ENCODE results near the gene DGKB. TPM values are rescaled to one million over a fixed set of nuclear protein-coding genes. Genes with fewer than 3 reads are reported as not detected.

Gene DGKB
- total RNA-seq, 1 donor from 2014 or later = 3.4 TPM

DNA sequence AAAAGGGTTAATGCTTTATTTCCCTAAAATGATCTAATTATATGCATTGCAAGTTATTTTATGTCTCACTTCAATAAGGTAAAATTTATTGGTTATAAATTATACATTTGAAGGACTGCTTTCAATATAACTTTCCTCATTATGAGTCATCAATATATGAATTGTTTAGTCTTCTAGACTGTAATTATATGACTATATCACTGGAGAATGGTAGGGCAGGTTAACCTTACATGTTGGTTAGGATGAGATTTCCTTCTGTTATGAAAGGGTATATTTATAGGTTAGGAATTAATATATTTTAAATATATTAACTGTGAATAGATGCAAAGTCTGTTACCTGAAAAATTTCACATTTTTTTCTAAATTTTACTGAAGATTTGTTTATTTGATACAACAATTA is 506.7 kb downstream of the DGKB start:
- no peaks in the 10 kb centered on the region for H3K9me3 Mint-ChIP-seq
- H3K4me3 Mint-ChIP-seq = no peak overlapping the region
- no peaks in the 10 kb centered on the region for H3K27me3 Mint-ChIP-seq
- TF ChIP-seq, protein P1, sequence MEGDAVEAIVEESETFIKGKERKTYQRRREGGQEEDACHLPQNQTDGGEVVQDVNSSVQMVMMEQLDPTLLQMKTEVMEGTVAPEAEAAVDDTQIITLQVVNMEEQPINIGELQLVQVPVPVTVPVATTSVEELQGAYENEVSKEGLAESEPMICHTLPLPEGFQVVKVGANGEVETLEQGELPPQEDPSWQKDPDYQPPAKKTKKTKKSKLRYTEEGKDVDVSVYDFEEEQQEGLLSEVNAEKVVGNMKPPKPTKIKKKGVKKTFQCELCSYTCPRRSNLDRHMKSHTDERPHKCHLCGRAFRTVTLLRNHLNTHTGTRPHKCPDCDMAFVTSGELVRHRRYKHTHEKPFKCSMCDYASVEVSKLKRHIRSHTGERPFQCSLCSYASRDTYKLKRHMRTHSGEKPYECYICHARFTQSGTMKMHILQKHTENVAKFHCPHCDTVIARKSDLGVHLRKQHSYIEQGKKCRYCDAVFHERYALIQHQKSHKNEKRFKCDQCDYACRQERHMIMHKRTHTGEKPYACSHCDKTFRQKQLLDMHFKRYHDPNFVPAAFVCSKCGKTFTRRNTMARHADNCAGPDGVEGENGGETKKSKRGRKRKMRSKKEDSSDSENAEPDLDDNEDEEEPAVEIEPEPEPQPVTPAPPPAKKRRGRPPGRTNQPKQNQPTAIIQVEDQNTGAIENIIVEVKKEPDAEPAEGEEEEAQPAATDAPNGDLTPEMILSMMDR (conservative IDR thresholded peaks at IDR 0.05) = no peak
- H3K4me1 Mint-ChIP-seq (ENCODE audit: unreplicated experiment) = no peaks in the 10 kb centered on the region
- H3K27ac Mint-ChIP-seq = no peak overlapping the region
- DNase-seq (ENCODE audit: extremely low spot score, unreplicated experiment) = no peak
- no peaks in the 10 kb centered on the region for H3K36me3 Mint-ChIP-seq

DNA sequence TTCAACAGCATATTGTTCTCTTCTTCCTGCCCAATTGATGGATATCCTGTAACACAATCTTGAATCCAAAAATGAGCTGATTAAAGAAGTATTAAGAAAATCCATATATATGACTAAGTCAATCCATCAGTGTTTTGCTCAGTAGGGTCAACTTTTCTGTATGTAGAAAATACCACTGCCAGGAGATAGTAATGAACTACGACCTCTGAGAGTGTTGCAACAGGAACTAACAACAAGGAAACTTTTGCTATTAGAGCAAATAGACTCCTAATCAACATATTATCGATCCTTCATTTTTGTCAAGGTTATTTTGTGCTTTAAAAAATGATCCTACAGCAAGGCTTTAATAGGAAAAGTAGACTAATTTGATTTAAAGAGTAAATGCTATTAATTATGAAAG is 507.8 kb downstream of the DGKB start:
- Mint-ChIP-seq H3K4me3 (no peak overlapping the region), H3K27ac (no peak overlapping the region), H3K36me3 (no peaks in the 10 kb centered on the region), H3K4me1 (ENCODE audit: unreplicated experiment) (no peaks in the 10 kb centered on the region), H3K9me3 (no peaks in the 10 kb centered on the region), H3K27me3 (no peaks in the 10 kb centered on the region)
- TF ChIP-seq, protein P1 (conservative IDR thresholded peaks at IDR 0.05) = no peak
- no peak for DNase-seq (ENCODE audit: extremely low spot score, unreplicated experiment)

GRCh38 chr7:14389595-14389994 is 513.0 kb downstream of the DGKB start:
- H3K27ac Mint-ChIP-seq = no peak overlapping the region
- DNase-seq (ENCODE audit: extremely low spot score, unreplicated experiment) = no peak
- no peaks in the 10 kb centered on the region for H3K27me3 Mint-ChIP-seq
- no peaks in the 10 kb centered on the region for H3K36me3 Mint-ChIP-seq
- TF ChIP-seq, protein P1 (conservative IDR thresholded peaks at IDR 0.05) = no peak
- no peak overlapping the region for H3K4me3 Mint-ChIP-seq
- H3K4me1 Mint-ChIP-seq (ENCODE audit: unreplicated experiment) = peaks cover 5% of the 10 kb centered on the region
- no peaks in the 10 kb centered on the region for H3K9me3 Mint-ChIP-seq

DNA sequence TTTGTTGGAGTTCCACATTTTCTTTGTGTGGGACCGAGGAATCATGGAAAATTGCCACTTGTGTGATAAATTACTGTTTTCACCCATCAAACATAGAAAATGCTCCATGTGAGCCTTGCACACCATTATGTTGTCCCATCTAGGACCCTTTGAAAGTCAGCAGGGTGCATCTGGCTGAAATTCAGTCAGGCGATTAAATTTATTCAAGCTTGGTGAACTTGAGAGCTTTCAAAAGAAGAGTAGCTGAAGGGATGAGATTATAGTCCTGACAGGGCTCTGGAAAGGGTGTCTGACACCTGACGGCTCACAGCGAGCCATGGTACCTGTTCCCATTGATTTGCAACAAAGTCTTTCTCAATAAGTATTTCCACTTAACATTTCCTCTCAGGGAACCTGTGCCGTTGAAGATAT is 513.4 kb downstream of the DGKB start:
- Mint-ChIP-seq H3K4me1 (ENCODE audit: unreplicated experiment) (peaks cover 5% of the 10 kb centered on the region), H3K36me3 (no peaks in the 10 kb centered on the region)

GRCh38 chr7:14385074-14385473 is 517.5 kb downstream of the DGKB start:
- no peak overlapping the region for H3K27ac Mint-ChIP-seq
- no peaks in the 10 kb centered on the region for H3K36me3 Mint-ChIP-seq
- no peak for DNase-seq (ENCODE audit: extremely low spot score, unreplicated experiment)
- H3K27me3 Mint-ChIP-seq = no peaks in the 10 kb centered on the region
- H3K9me3 Mint-ChIP-seq = peaks cover 8% of the 10 kb centered on the region
- no peak overlapping the region for H3K4me3 Mint-ChIP-seq
- TF ChIP-seq, protein P1 (conservative IDR thresholded peaks at IDR 0.05) = no peak
- peaks cover 12% of the 10 kb centered on the region for H3K4me1 Mint-ChIP-seq (ENCODE audit: unreplicated experiment)

More for the DNA sequence above, 513.4 kb downstream of the DGKB start:
- TF ChIP-seq, protein P1 (conservative IDR thresholded peaks at IDR 0.05) = no peak
- no peak overlapping the region for H3K4me3 Mint-ChIP-seq
- H3K27ac Mint-ChIP-seq = no peak overlapping the region
- no peak for DNase-seq (ENCODE audit: extremely low spot score, unreplicated experiment)
- no peaks in the 10 kb centered on the region for H3K27me3 Mint-ChIP-seq
- no peaks in the 10 kb centered on the region for H3K9me3 Mint-ChIP-seq

DNA sequence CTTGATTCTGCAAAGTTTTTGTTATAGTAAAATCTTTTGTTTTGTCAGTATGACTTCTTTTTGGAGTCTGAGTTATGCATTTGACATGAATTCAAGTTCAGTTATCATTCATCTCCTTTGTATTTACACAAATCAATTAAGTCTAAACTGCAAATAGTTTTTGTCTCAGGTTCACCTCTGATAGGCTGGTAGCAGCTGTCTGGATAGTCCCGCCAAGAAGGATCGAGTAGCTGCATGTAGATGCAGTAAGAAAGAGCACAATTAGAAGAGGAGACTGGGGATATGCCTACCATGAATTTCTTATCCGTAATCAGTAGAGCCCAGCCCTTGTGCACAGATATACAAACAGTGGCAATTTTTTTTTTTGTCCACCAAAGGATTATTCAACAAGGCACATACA is 520.6 kb downstream of the DGKB start:
- DNase-seq (ENCODE audit: extremely low spot score, unreplicated experiment) = no peak
- Mint-ChIP-seq H3K9me3 (peaks cover 8% of the 10 kb centered on the region), H3K4me3 (no peak overlapping the region), H3K36me3 (no peaks in the 10 kb centered on the region), H3K27ac (no peak overlapping the region), H3K27me3 (no peaks in the 10 kb centered on the region), H3K4me1 (ENCODE audit: unreplicated experiment) (peaks cover 12% of the 10 kb centered on the region)
- TF ChIP-seq, protein P1 (conservative IDR thresholded peaks at IDR 0.05) = no peak

Data from type B pancreatic cell (in vitro differentiated cells).